ENCODE data around the gene GADL1.

Gene GADL1

DNA sequence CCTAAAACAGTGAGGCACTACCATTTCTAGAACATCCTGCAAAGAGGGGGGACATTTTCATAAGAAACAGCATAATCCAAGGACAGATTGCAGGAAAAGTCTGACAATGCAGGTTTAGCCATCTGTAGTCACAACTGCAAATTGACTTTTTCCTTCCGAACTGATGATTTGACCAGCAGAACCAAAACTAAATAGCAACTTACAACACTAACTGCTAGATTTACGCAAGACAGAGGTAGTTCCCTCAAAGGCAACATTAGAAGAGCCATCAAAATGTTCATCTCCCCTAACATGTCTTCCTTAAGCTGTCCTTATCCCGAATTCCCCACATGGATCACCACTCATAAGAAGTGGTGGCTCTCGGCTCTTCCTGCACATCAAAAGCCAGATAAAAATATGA is 129.6 kb downstream of the GADL1 start (continued):
- TF ChIP-seq TSHZ2 (CRISPR knock-in tag; IDR thresholded peaks at IDR 0.05): no peak
- TF ChIP-seq ZNF8 (CRISPR knock-in tag; IDR thresholded peaks at IDR 0.05): no peak
- no peak for TF ChIP-seq CREB5 (CRISPR knock-in tag; IDR thresholded peaks at IDR 0.05; ENCODE audit: low read depth)
- no peak for TF ChIP-seq BACH2 (CRISPR knock-in tag; IDR thresholded peaks at IDR 0.05; ENCODE audit: borderline replicate concordance)
- TF ChIP-seq, protein P1, sequence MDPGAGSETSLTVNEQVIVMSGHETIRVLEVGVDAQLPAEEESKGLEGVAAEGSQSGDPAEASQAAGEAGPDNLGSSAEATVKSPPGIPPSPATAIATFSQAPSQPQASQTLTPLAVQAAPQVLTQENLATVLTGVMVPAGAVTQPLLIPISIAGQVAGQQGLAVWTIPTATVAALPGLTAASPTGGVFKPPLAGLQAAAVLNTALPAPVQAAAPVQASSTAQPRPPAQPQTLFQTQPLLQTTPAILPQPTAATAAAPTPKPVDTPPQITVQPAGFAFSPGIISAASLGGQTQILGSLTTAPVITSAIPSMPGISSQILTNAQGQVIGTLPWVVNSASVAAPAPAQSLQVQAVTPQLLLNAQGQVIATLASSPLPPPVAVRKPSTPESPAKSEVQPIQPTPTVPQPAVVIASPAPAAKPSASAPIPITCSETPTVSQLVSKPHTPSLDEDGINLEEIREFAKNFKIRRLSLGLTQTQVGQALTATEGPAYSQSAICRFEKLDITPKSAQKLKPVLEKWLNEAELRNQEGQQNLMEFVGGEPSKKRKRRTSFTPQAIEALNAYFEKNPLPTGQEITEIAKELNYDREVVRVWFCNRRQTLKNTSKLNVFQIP (CRISPR knock-in tag; IDR thresholded peaks at IDR 0.05; ENCODE audit: borderline replicate concordance, low read depth): no peak
- TF ChIP-seq ZNF70 (CRISPR knock-in tag; IDR thresholded peaks at IDR 0.05): no peak
- TF ChIP-seq TCF4 (CRISPR knock-in tag; IDR thresholded peaks at IDR 0.05; ENCODE audit: borderline replicate concordance): no peak
- TF ChIP-seq ARNTL (CRISPR knock-in tag; IDR thresholded peaks at IDR 0.05; ENCODE audit: borderline replicate concordance, low read depth): no peak
- TF ChIP-seq PPARA (CRISPR knock-in tag; IDR thresholded peaks at IDR 0.05; ENCODE audit: borderline replicate concordance): no peak

DNA sequence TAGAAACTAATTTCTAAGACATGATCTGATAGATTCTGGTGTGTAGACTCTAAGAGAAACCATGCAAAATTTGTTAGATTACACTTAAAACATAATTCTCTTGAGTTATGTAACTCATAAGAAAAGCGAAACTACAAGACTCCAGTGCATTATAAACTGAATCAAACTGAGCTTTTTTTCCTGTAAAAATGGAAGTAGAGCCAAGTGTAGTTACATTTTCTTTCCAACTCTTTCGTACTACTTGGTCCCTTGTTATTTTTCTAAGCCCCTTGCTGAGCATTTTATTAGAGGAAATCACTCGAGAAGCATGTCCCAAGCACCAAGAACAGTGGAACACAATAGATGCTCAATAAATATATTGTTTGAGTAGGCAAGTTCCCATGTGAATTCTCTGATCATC is 130.2 kb downstream of the GADL1 start:
- TF ChIP-seq, protein P1 (CRISPR knock-in tag; IDR thresholded peaks at IDR 0.05; ENCODE audit: borderline replicate concordance, low read depth): no peak
- no peak for ATAC-seq

DNA sequence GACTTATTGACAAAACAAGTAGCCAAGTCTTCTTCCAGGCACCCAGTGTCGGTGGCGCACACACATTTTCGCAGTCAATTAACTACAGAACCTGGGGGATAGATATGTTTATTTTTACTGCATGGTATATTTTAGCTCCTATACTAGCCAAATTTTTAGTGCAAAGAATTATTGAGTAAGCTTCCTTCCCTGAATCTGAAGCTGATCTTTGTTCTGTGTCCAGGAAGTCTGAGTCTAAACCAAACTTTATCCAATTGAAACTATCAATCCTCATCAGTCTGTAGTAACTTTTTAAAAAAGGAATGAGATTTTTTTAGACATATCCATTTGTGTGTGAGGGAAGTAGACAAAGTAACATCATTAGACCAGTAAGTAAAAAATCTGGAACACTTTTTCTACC is 133.1 kb downstream of the GADL1 start:
- TF ChIP-seq CREB5 (CRISPR knock-in tag; IDR thresholded peaks at IDR 0.05; ENCODE audit: low read depth) (no peak), ZNF70 (CRISPR knock-in tag; IDR thresholded peaks at IDR 0.05) (no peak), ZNF565 (CRISPR knock-in tag; conservative IDR thresholded peaks at IDR 0.05; ENCODE audit: low read depth) (no peak), PPARA (CRISPR knock-in tag; IDR thresholded peaks at IDR 0.05; ENCODE audit: borderline replicate concordance) (no peak), BACH2 (CRISPR knock-in tag; IDR thresholded peaks at IDR 0.05; ENCODE audit: borderline replicate concordance) (no peak), TSHZ2 (CRISPR knock-in tag; IDR thresholded peaks at IDR 0.05) (no peak), ISL1 (CRISPR knock-in tag; IDR thresholded peaks at IDR 0.05) (no peak), RARB (CRISPR knock-in tag; IDR thresholded peaks at IDR 0.05) (no peak), CSRNP3 (CRISPR knock-in tag; IDR thresholded peaks at IDR 0.05) (no peak)
- TF ChIP-seq, protein P2, sequence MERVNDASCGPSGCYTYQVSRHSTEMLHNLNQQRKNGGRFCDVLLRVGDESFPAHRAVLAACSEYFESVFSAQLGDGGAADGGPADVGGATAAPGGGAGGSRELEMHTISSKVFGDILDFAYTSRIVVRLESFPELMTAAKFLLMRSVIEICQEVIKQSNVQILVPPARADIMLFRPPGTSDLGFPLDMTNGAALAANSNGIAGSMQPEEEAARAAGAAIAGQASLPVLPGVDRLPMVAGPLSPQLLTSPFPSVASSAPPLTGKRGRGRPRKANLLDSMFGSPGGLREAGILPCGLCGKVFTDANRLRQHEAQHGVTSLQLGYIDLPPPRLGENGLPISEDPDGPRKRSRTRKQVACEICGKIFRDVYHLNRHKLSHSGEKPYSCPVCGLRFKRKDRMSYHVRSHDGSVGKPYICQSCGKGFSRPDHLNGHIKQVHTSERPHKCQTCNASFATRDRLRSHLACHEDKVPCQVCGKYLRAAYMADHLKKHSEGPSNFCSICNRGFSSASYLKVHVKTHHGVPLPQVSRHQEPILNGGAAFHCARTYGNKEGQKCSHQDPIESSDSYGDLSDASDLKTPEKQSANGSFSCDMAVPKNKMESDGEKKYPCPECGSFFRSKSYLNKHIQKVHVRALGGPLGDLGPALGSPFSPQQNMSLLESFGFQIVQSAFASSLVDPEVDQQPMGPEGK (CRISPR knock-in tag; IDR thresholded peaks at IDR 0.05; ENCODE audit: borderline replicate concordance): no peak
- no peak for ATAC-seq

All from SK-N-SH treated with all-trans-retinoic acid at 6 μM for 48 hours (cell line).